KMS-11 (cell line): Measurements from ENCODE around the gene LRRTM4.

Source experiments
- H2AFZ ChIP-seq: fragments of 200-600 bp; sonication (generic); 2 replicates; pipeline ENCODE4 v1.6.1; 2016; ENCODE audit warnings: antibody characterized with exemption, mixed run types, low read depth
- H3K27ac ChIP-seq: fragments of 200-600 bp; sonication (generic); 2 replicates; pipeline ENCODE4 v1.6.1; 2016; ENCODE audit warnings: mild to moderate bottlenecking, mixed run types
- H3K27me3 ChIP-seq: fragments of 200-600 bp; sonication (generic); 2 replicates; pipeline ENCODE4 v1.6.1; 2017; ENCODE audit warnings: mild to moderate bottlenecking, low read depth, mixed run types, moderate library complexity; ENCODE audit not compliant: insufficient read depth
- H3K36me3 ChIP-seq: fragments of 200-600 bp; sonication (generic); 2 replicates; pipeline ENCODE4 v1.6.1; 2017; ENCODE audit warnings: mild to moderate bottlenecking, mixed run types; ENCODE audit not compliant: insufficient read depth
- H3K4me1 ChIP-seq: fragments of 200-600 bp; sonication (generic); 2 replicates; pipeline ENCODE4 v1.6.1; 2016; ENCODE audit warnings: mild to moderate bottlenecking, low read depth, mixed run types; ENCODE audit not compliant: poor library complexity, severe bottlenecking
- H3K4me2 ChIP-seq: fragments of 200-600 bp; sonication (generic); 2 replicates; pipeline ENCODE4 v1.7.0; 2016; ENCODE audit warnings: mild to moderate bottlenecking, mixed run types
- H3K4me3 ChIP-seq: fragments of 200-600 bp; sonication (generic); IDR thresholded peaks from 2 replicates; pipeline ENCODE4 v1.6.1; 2017; ENCODE audit warnings: low read depth, low read length, mixed read lengths; ENCODE audit not compliant: insufficient read depth
- H3K79me2 ChIP-seq: fragments of 200-600 bp; sonication (generic); 2 replicates; pipeline ENCODE4 v1.6.1; 2016; ENCODE audit warnings: low read depth, mixed run types; ENCODE audit not compliant: insufficient read depth
- H3K9ac ChIP-seq: fragments of 200-600 bp; sonication (generic); 2 replicates; pipeline ENCODE4 v1.6.1; 2016; ENCODE audit warnings: mild to moderate bottlenecking, mixed run types
- H4K20me1 ChIP-seq: fragments of 200-600 bp; sonication (generic); 2 replicates; pipeline ENCODE4 v1.6.1; 2016; ENCODE audit warnings: mild to moderate bottlenecking, mixed run types; ENCODE audit not compliant: insufficient read depth
- TF ChIP-seq, protein P1 (sequence below): fragments of 200-600 bp; sonication (generic); conservative IDR thresholded peaks from 2 replicates; pipeline ENCODE4 v1.6.1; 2017; ENCODE audit warnings: low read depth, mild to moderate bottlenecking, antibody characterized with exemption, low read length, moderate library complexity, mixed read lengths

Gene LRRTM4

GRCh38 chr2:77520641-77521547, 1.3 kb downstream of the LRRTM4 start:
- Histone ChIP-seq H3K9ac (no peak overlapping the region), H3K4me2 (no peak overlapping the region)

DNA sequence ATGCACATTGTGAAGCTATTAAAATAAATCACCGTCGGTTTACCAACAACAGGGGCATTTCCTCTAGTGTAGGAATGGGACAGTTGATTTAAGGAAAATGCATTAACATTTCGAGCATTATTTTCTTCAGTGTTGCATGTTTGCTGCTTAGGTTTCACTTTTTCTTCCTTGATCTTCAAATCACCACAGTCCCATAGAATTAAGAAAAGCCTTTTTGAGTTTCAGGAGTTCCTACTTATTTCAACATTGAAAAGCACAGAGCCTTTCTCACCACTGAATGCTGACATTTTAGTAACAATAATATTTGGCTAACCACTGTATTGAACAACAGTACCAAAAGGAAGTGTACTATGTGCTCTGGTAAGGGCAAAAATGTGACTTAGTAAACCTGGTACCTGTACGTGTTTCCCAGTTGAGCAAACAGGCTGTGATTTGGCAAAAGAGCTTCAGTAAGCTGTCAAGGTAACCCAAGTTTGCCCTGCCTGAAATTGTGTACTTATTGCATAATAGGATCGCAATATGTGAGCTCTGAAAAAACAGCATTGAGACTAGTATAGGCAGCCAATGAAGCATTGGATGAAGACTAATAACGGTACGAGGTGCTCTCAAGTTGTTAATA, 2.2 kb downstream of the LRRTM4 start:
- H3K27me3 ChIP-seq: no peaks in the 10 kb centered on the region
- no peaks in the 10 kb centered on the region for H3K36me3 ChIP-seq
- no peak overlapping the region for H3K4me2 ChIP-seq
- H3K9ac ChIP-seq: no peak overlapping the region
- no peaks in the 10 kb centered on the region for H4K20me1 ChIP-seq
- H2AFZ ChIP-seq: no peak overlapping the region
- no peak overlapping the region for H3K27ac ChIP-seq
- H3K79me2 ChIP-seq: no peaks in the 10 kb centered on the region
- H3K4me1 ChIP-seq: no peaks in the 10 kb centered on the region
- TF ChIP-seq, protein P1, sequence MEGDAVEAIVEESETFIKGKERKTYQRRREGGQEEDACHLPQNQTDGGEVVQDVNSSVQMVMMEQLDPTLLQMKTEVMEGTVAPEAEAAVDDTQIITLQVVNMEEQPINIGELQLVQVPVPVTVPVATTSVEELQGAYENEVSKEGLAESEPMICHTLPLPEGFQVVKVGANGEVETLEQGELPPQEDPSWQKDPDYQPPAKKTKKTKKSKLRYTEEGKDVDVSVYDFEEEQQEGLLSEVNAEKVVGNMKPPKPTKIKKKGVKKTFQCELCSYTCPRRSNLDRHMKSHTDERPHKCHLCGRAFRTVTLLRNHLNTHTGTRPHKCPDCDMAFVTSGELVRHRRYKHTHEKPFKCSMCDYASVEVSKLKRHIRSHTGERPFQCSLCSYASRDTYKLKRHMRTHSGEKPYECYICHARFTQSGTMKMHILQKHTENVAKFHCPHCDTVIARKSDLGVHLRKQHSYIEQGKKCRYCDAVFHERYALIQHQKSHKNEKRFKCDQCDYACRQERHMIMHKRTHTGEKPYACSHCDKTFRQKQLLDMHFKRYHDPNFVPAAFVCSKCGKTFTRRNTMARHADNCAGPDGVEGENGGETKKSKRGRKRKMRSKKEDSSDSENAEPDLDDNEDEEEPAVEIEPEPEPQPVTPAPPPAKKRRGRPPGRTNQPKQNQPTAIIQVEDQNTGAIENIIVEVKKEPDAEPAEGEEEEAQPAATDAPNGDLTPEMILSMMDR: no peak
- no peak overlapping the region for H3K4me3 ChIP-seq

More at GRCh38 chr2:77520641-77521547, 1.3 kb downstream of the LRRTM4 start:
- H2AFZ ChIP-seq: no peak overlapping the region
- no peaks in the 10 kb centered on the region for H3K4me1 ChIP-seq
- no peaks in the 10 kb centered on the region for H3K27me3 ChIP-seq
- H4K20me1 ChIP-seq: no peaks in the 10 kb centered on the region
- H3K36me3 ChIP-seq: no peaks in the 10 kb centered on the region
- H3K4me3 ChIP-seq: no peak overlapping the region
- H3K27ac ChIP-seq: no peak overlapping the region
- no peaks in the 10 kb centered on the region for H3K79me2 ChIP-seq
- TF ChIP-seq, protein P1: no peak

GRCh38 chr2:77519164-77519887, 2.9 kb downstream of the LRRTM4 start:
- TF ChIP-seq, protein P1: no peak
- Histone ChIP-seq H3K4me1 (no peaks in the 10 kb centered on the region), H3K9ac (no peak overlapping the region), H3K4me2 (no peak overlapping the region), H3K36me3 (no peaks in the 10 kb centered on the region), H4K20me1 (no peaks in the 10 kb centered on the region), H3K27me3 (no peaks in the 10 kb centered on the region), H3K27ac (no peak overlapping the region), H2AFZ (no peak overlapping the region), H3K4me3 (no peak overlapping the region), H3K79me2 (no peaks in the 10 kb centered on the region)

GRCh38 chr2:77518311-77518710, 3.9 kb downstream of the LRRTM4 start:
- Histone ChIP-seq H3K79me2 (no peaks in the 10 kb centered on the region), H2AFZ (no peak overlapping the region), H3K9ac (no peak overlapping the region), H3K4me1 (no peaks in the 10 kb centered on the region), H4K20me1 (no peaks in the 10 kb centered on the region), H3K27ac (no peak overlapping the region), H3K36me3 (no peaks in the 10 kb centered on the region), H3K4me2 (no peak overlapping the region), H3K4me3 (no peak overlapping the region), H3K27me3 (no peaks in the 10 kb centered on the region)
- TF ChIP-seq, protein P1: no peak
